DMS 273 (cell line): Measurements from ENCODE around the gene UVRAG.
A peak's percentile ranks its signal among the peaks of the same experiment; 100 is the strongest.

Experiments used
- DNase-seq: peaks from one replicate; lab custom pipeline; 2025; ENCODE audit not compliant: unreplicated experiment; lab: John Stamatoyannopoulos, UW

UVRAG gene

DNA sequence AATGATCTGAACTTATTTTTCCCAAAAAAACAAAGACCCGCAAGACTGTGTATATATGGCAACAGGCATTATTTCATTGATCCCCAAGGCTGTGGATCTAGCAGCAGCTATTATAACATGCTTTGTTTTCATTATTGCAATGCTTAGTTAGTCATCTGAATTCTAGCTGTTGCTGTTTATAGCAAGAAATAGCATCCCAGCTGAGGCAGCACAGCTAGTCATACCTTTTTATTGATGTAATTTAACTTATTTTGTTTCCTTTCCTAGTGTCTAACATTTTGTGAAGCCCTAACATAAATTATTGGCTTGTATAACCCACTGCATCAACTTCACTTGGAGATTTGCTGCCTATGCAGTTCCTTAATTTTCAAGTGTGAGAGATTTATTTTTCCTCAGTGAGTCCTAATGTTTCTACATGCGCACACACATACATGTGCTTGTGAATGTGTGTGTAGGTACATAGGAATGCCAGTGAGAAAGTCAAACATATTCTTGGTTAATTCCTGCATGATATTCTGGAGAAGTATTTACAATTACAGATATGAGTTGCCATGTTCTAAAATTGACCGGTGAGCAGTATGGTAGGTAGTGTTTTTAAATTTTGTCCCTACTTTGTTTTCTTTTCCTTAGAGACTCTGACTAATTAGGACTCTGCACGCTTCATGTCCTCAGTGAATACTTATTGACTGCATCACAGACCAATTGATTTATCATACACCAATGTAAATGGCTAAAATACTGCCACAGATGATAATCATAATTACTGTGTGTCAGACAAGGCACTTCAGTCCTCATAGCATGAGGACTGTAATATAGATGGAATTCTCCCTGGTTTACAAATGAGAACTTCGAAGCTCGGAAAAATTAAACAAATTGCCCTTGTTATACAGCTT lies 272.0 kb downstream of the UVRAG start:
- DNase-seq = no peak

DNA sequence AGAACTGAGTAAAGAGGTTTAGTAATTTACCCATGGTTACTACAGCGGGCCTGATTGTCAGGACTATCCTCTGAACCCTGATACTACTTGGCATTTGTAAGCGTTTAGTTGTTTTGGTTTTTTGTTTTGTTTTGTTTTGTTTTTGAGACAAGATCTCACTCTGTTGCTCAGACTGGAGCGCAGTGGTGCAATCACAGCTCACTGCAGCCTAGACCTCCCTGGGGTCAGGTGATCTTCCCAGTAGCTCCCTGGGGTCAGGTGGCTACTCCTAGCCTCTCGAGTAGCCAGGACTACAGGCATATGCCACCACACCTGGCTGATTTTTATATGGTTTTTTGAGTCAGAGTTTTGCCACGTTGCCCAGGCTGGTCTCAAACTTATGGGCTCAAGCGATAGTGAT lies 272.7 kb downstream of the UVRAG start:
- no peak for DNase-seq

GRCh38 chr11:76088511-76088910 lies 273.5 kb downstream of the UVRAG start:
- DNase-seq = no peak

DNA sequence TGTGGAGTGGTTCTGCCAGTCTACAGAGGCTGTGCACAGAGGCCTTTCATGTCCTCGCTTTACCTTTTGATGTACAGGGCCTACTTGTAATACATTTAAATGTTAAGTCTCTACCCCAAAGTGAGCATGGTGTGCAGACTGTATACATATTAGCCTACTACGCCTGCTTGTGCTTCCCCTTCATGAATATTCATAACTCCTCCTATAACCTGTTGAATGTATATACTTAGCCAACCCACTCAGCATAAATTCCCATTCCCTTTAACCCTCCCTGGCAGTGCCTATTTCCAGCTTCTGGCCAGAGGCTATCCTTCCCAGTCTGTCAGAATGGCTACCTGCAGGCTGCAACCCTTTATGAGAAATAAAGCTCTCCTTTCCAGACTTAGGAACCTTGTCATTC lies 275.2 kb downstream of the UVRAG start:
- DNase-seq = no peak

DNA sequence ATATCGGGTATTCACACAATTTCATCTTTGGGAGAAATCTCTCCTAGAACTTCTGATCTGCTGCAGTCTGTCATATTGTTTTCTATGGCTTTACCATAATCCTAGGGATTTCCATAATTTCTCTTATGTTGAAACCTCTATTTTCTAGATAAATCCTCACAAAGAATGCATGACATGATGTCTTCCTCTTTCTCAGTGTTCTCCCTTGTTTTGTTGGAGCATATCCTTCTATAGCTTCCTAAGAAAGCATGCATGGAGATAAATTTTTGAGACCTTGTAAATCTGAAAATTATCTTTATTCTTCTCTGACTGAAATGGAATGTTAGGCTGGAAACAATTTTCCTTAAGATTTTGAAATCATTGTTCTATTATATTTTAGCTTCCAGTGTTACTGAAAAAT lies 275.8 kb downstream of the UVRAG start:
- no peak for DNase-seq

GRCh38 chr11:76094740-76095139 lies 279.7 kb downstream of the UVRAG start:
- no peak for DNase-seq

- DNase-seq = no peak
These were observed 280.9 kb downstream of the UVRAG start for GRCh38 chr11:76095891-76096290.

DNA sequence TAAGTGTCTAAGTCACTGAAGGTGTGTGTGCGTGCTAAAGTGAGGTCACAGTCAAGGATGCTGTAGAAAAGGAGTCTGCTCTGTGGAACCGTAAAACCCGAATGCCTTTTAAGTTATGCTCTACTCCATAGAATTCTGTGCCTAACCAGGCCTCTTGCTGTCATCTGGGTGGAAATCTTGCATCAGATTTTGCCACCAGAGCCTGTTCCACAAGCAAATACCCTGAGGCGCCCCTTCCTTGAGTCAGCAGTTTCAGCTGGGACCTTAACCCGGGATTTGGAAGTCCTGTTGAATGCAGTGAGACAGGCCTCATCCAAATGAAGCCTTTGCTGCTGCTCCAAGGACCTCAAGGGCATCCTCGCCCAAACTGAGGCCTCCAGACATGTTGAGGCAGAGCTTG lies 281.5 kb downstream of the UVRAG start:
- DNase-seq = no peak

- DNase-seq = peak; percentile 36
These were observed 287.8 kb downstream of the UVRAG start for GRCh38 chr11:76102802-76103201.

GRCh38 chr11:76103460-76103859 lies 288.4 kb downstream of the UVRAG start:
- DNase-seq = no peak

GRCh38 chr11:76104285-76104684 lies 289.3 kb downstream of the UVRAG start:
- DNase-seq = no peak

DNA sequence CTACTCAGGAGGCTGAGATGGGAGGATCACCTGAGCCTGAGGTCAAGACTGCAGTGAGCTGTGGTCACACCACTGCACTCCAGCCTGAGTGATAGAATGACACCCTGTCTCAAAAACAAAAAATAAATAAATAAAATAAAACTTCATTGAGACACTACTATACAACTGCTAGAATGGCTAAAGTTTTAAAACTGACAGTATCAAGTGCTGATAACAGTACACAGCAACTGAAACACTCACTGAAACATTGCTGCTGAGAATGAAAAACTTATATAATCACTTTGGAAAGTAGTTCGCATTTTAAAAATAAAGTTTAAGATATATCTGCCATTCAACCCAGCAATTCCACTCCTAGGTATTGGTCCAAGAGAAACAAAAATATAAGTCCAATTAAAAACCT lies 290.6 kb downstream of the UVRAG start:
- no peak for DNase-seq

GRCh38 chr11:76107971-76108370 lies 293.0 kb downstream of the UVRAG start:
- no peak for DNase-seq

DNA sequence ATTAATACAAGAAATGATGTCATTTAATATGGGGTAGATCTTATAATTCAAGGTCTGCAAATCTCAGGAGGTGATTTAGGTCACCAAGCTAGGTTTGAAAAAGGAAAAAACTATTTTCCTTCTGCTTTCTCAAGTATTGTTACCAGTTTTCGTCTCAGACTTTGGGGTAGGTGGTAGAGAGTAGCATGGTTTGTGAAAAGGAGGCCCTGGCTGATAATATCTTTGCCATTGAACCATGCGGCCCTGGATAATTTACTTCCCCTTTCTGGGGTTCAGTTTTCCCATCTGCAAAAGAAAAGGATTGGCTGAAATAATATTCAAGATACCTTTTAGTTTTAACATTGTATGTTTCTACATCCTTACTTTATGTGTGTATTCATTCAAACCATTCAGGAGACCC lies 299.2 kb downstream of the UVRAG start:
- no peak for DNase-seq

DNA sequence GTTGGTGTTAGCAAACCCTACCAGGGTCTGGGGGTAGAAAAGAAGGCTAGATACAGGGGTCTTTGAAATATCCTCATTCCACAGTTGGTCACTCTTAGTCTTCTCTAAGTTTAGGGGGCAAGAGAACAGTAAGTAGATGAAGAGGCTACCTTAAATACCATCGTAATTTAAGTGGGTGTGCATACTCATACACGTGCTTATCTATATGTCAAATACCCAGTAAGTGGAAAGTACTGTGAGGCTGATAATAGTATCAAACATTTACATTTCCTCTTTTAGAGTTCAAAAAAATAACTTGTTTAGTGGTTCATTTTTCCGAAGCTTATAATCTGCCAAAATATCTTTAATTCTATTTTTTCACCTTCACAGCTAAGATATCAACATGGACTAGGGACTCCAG lies 300.5 kb downstream of the UVRAG start:
- DNase-seq = no peak

DNA sequence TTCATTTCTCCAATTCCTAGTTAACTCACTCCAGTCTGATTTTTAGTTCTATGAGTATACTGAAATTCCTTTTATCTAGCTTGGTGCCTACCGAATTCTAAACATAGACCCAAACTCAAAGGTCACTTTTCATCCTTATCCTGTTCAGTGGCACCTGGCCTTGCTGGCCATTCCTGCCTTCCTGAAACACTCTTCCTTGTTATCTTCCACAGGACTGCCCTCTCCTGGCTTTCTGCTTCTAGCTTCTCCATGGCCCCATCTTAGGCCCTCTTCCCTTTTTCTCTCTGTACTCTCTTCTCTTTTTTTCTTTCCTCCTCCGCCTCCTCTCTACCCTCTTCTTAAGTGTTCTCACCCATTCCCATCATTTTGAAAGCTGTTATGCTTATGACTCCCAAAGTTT lies 304.0 kb downstream of the UVRAG start:
- DNase-seq = no peak

DNA sequence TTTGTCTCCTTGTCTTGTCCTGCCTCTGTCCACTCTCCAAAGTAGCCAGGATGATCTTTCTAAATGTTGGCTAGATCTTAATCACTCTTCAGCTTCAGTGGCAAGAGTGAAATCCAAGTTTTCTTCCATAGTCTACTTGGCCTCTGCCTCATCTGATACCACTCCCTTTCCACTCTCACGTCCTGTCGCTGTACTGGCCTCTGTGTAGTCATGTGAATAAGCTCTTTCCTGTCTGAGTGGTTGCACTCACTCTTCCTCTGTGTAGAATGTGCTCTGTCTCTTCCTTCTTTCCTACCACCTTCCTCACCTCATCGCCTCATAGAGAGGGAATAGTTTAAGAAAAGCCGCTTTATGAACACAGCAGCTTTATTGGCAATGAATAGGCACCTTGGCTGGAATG lies 304.8 kb downstream of the UVRAG start:
- DNase-seq = no peak

- no peak for DNase-seq
These were observed 305.6 kb downstream of the UVRAG start for GRCh38 chr11:76120513-76121101.

DNA sequence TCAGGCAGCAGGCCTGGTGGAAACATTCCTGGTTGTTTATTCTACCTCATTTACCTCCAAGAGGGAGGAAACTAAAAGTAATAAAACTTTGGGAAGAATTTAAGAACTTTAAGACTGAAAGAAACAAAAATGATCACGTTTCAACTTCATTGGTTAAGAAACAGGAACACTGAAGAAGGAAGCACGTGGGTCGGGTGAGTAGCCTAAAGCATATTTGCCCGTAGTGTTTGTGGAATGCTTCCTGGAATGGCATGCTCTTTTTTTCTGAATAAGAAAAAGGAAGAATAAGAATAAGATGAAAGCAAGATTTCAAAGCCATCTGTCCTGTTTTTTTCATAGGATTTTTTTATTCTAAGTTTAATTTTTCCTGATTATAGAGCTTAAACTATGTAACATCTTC lies 308.2 kb downstream of the UVRAG start:
- DNase-seq = no peak

- no peak for DNase-seq
These were observed 310.1 kb downstream of the UVRAG start for GRCh38 chr11:76124905-76125770.

GRCh38 chr11:76129729-76130128 lies 314.7 kb downstream of the UVRAG start:
- DNase-seq = no peak

- no peak for DNase-seq
These were observed 316.1 kb downstream of the UVRAG start for GRCh38 chr11:76131142-76131541.
